ENCODE results near the gene BMP2K. TPM values are rescaled to one million over a fixed set of nuclear protein-coding genes. Genes with fewer than 3 reads are reported as not detected.

BMP2K gene
- total RNA-seq, 1 experiment from 2014 or later: 27.4 TPM

GRCh38 chr4:78764498-78764961 lies 11.6 kb upstream of the BMP2K start:
- Mint-ChIP-seq H3K27ac (ENCODE audit: unreplicated experiment) (no peak overlapping the region), H3K9me3 (ENCODE audit: low read depth, unreplicated experiment) (no peaks in the 10 kb centered on the region), H3K36me3 (ENCODE audit: insufficient read depth, unreplicated experiment) (no peaks in the 10 kb centered on the region), H3K4me3 (ENCODE audit: low read depth, unreplicated experiment) (no peak overlapping the region), H3K27me3 (ENCODE audit: unreplicated experiment) (no peaks in the 10 kb centered on the region), H3K4me1 (ENCODE audit: low read depth, unreplicated experiment) (no peaks in the 10 kb centered on the region)
- intact Hi-C loops (cut with micrococcal nuclease; ENCODE audit: unreplicated experiment): no loop called here
- no peak for DNase-seq
- no peak for TF ChIP-seq CTCF (IDR thresholded peaks at IDR 0.05; ENCODE audit: unreplicated experiment)
- CTCF ChIA-PET: no interaction called here
- BruUV-seq (replicated peaks): no TSS peak

- intact Hi-C loops (cut with micrococcal nuclease; ENCODE audit: unreplicated experiment): no loop called here
- Mint-ChIP-seq H3K4me1 (ENCODE audit: low read depth, unreplicated experiment) (no peaks in the 10 kb centered on the region), H3K27ac (ENCODE audit: unreplicated experiment) (no peak overlapping the region), H3K27me3 (ENCODE audit: unreplicated experiment) (no peaks in the 10 kb centered on the region), H3K36me3 (ENCODE audit: insufficient read depth, unreplicated experiment) (no peaks in the 10 kb centered on the region), H3K4me3 (ENCODE audit: low read depth, unreplicated experiment) (no peak overlapping the region), H3K9me3 (ENCODE audit: low read depth, unreplicated experiment) (no peaks in the 10 kb centered on the region)
- CTCF ChIA-PET: no interaction called here
- no TSS peak for BruUV-seq (replicated peaks)
- DNase-seq: no peak
- no peak for TF ChIP-seq CTCF (IDR thresholded peaks at IDR 0.05; ENCODE audit: unreplicated experiment)
Observed at GRCh38 chr4:78765432-78766006, 10.6 kb upstream of the BMP2K start.

DNA sequence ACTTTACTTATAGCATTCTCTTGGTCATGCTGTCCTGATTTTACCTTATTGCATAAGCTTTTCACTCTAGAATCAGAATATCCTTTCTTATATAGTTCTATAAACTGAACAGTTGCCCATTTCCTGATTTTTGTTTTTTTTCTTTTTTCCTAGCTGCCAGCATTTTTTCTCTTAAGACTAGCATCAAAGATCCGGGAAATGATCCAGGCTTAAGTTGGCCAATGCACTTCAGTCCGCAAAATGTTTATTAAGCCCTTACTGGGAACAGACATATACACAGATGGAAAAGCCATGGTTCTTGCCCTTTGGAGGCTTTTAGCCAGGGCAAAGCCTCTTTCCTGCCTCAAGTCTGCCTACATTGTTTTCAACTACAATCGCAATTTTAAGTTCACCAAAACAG lies 10.1 kb upstream of the BMP2K start:
- DNase-seq: no peak
- Mint-ChIP-seq H3K27me3 (ENCODE audit: unreplicated experiment) (no peaks in the 10 kb centered on the region), H3K36me3 (ENCODE audit: insufficient read depth, unreplicated experiment) (no peaks in the 10 kb centered on the region), H3K4me1 (ENCODE audit: low read depth, unreplicated experiment) (no peaks in the 10 kb centered on the region), H3K9me3 (ENCODE audit: low read depth, unreplicated experiment) (no peaks in the 10 kb centered on the region), H3K4me3 (ENCODE audit: low read depth, unreplicated experiment) (no peak overlapping the region), H3K27ac (ENCODE audit: unreplicated experiment) (no peak overlapping the region)
- no TSS peak for BruUV-seq (replicated peaks)
- intact Hi-C loops (cut with micrococcal nuclease; ENCODE audit: unreplicated experiment): no loop called here
- CTCF ChIA-PET: no interaction called here
- no peak for TF ChIP-seq CTCF (IDR thresholded peaks at IDR 0.05; ENCODE audit: unreplicated experiment)

- H3K27me3 Mint-ChIP-seq (ENCODE audit: unreplicated experiment): no peaks in the 10 kb centered on the region
- intact Hi-C loops (cut with micrococcal nuclease; ENCODE audit: unreplicated experiment): no loop called here
- TF ChIP-seq CTCF (IDR thresholded peaks at IDR 0.05; ENCODE audit: unreplicated experiment): no peak
- no peak overlapping the region for H3K4me3 Mint-ChIP-seq (ENCODE audit: low read depth, unreplicated experiment)
- H3K9me3 Mint-ChIP-seq (ENCODE audit: low read depth, unreplicated experiment): no peaks in the 10 kb centered on the region
- no TSS peak for BruUV-seq (replicated peaks)
- no peak for DNase-seq
- no peaks in the 10 kb centered on the region for H3K4me1 Mint-ChIP-seq (ENCODE audit: low read depth, unreplicated experiment)
- no peak overlapping the region for H3K27ac Mint-ChIP-seq (ENCODE audit: unreplicated experiment)
- CTCF ChIA-PET: no interaction called here
- H3K36me3 Mint-ChIP-seq (ENCODE audit: insufficient read depth, unreplicated experiment): no peaks in the 10 kb centered on the region
Observed at GRCh38 chr4:78766650-78767049, 9.5 kb upstream of the BMP2K start.
